Parathyroid adenoma (tissue), 2 donors: Measurements from ENCODE around the gene TMCO4.

ENCODE experiments used
- H2AFZ ChIP-seq: fragments of 300-600 bp; sonication (generic); one replicate; pipeline ENCODE4 v1.7.0; 2017; ENCODE audit warnings: antibody characterized with exemption, mild to moderate bottlenecking
- H3K27ac ChIP-seq: fragments of 300-600 bp; sonication (generic); one replicate; pipeline ENCODE4 v1.7.0; 2017
- H3K27me3 ChIP-seq: fragments of 300-600 bp; sonication (generic); one replicate; pipeline ENCODE4 v1.7.0; 2017; ENCODE audit warnings: low read length; ENCODE audit not compliant: control insufficient read depth, insufficient read depth
- H3K36me3 ChIP-seq: fragments of 300-600 bp; sonication (generic); one replicate; pipeline ENCODE4 v1.7.0; 2017; ENCODE audit warnings: low read length; ENCODE audit not compliant: control insufficient read depth, insufficient read depth
- H3K4me1 ChIP-seq: fragments of 300-600 bp; sonication (generic); one replicate; pipeline ENCODE4 v1.7.0; 2017; ENCODE audit warnings: control low read depth
- H3K4me2 ChIP-seq: fragments of 300-600 bp; sonication (generic); one replicate; pipeline ENCODE4 v1.7.0; 2017; ENCODE audit warnings: low read length
- H3K4me3 ChIP-seq: fragments of 300-600 bp; sonication (generic); one replicate; pipeline ENCODE4 v1.7.0; 2017; ENCODE audit warnings: low read depth, low read length
- H3K79me2 ChIP-seq: fragments of 300-600 bp; sonication (generic); one replicate; pipeline ENCODE4 v1.7.0; 2017; ENCODE audit warnings: control low read depth
- H3K9ac ChIP-seq: fragments of 300-600 bp; sonication (generic); one replicate; pipeline ENCODE4 v1.7.0; 2017; ENCODE audit warnings: mild to moderate bottlenecking
- H3K9me3 ChIP-seq: fragments of 300-600 bp; sonication (generic); one replicate; pipeline ENCODE4 v1.7.0; 2017; ENCODE audit warnings: low read length; ENCODE audit not compliant: control insufficient read depth
- CTCF ChIP-seq: fragments of 300-600 bp; sonication (generic); IDR thresholded peaks from one replicate; pipeline ENCODE4 v1.7.0; 2017; ENCODE audit warnings: antibody characterized with exemption, mild to moderate bottlenecking
- donor health status: primary hyperparathyroidism.

Gene TMCO4

GRCh38 chr1:19828546-19828945 lies 28.8 kb upstream of the TMCO4 start:
- no peak overlapping the region for H3K9ac ChIP-seq
- no peaks in the 10 kb centered on the region for H3K36me3 ChIP-seq
- no peak overlapping the region for H3K27ac ChIP-seq
- H3K27me3 ChIP-seq, result no peaks in the 10 kb centered on the region
- H3K4me1 ChIP-seq, result no peaks in the 10 kb centered on the region
- TF ChIP-seq CTCF, result no peak
- no peak overlapping the region for H2AFZ ChIP-seq
- no peaks in the 10 kb centered on the region for H3K79me2 ChIP-seq
- H3K4me3 ChIP-seq, result no peak overlapping the region
- H3K9me3 ChIP-seq, result no peaks in the 10 kb centered on the region
- H3K4me2 ChIP-seq, result no peak overlapping the region

- TF ChIP-seq CTCF, result no peak
- H3K9ac ChIP-seq, result no peak overlapping the region
- H3K4me2 ChIP-seq, result no peak overlapping the region
- H3K36me3 ChIP-seq, result no peaks in the 10 kb centered on the region
- no peaks in the 10 kb centered on the region for H3K79me2 ChIP-seq
- H3K27me3 ChIP-seq, result no peaks in the 10 kb centered on the region
- no peaks in the 10 kb centered on the region for H3K9me3 ChIP-seq
- no peak overlapping the region for H3K4me3 ChIP-seq
- H3K4me1 ChIP-seq, result no peaks in the 10 kb centered on the region
- H2AFZ ChIP-seq, result peak overlapping the region; percentile 28
- no peak overlapping the region for H3K27ac ChIP-seq
These were observed 25.6 kb upstream of the TMCO4 start for GRCh38 chr1:19825298-19825697.

GRCh38 chr1:19824541-19824940 lies 24.8 kb upstream of the TMCO4 start:
- H3K9ac ChIP-seq, result no peak overlapping the region
- H3K27me3 ChIP-seq, result no peaks in the 10 kb centered on the region
- H3K36me3 ChIP-seq, result no peaks in the 10 kb centered on the region
- no peak overlapping the region for H3K4me3 ChIP-seq
- H3K4me1 ChIP-seq, result no peaks in the 10 kb centered on the region
- no peak overlapping the region for H2AFZ ChIP-seq
- no peak overlapping the region for H3K4me2 ChIP-seq
- no peaks in the 10 kb centered on the region for H3K79me2 ChIP-seq
- TF ChIP-seq CTCF, result no peak
- no peaks in the 10 kb centered on the region for H3K9me3 ChIP-seq
- H3K27ac ChIP-seq, result no peak overlapping the region

GRCh38 chr1:19824036-19824435 lies 24.3 kb upstream of the TMCO4 start:
- no peak overlapping the region for H3K27ac ChIP-seq
- H3K79me2 ChIP-seq, result no peaks in the 10 kb centered on the region
- no peak for TF ChIP-seq CTCF
- H3K9ac ChIP-seq, result no peak overlapping the region
- H3K4me3 ChIP-seq, result no peak overlapping the region
- H3K4me1 ChIP-seq, result no peaks in the 10 kb centered on the region
- H3K36me3 ChIP-seq, result no peaks in the 10 kb centered on the region
- H2AFZ ChIP-seq, result no peak overlapping the region
- no peaks in the 10 kb centered on the region for H3K9me3 ChIP-seq
- no peak overlapping the region for H3K4me2 ChIP-seq
- H3K27me3 ChIP-seq, result no peaks in the 10 kb centered on the region

- H3K27ac ChIP-seq, result no peak overlapping the region
- H3K9ac ChIP-seq, result no peak overlapping the region
- no peak overlapping the region for H2AFZ ChIP-seq
- H3K36me3 ChIP-seq, result no peaks in the 10 kb centered on the region
- no peak overlapping the region for H3K4me2 ChIP-seq
- H3K4me1 ChIP-seq, result no peaks in the 10 kb centered on the region
- H3K4me3 ChIP-seq, result no peak overlapping the region
- H3K9me3 ChIP-seq, result no peaks in the 10 kb centered on the region
- no peaks in the 10 kb centered on the region for H3K79me2 ChIP-seq
- no peak for TF ChIP-seq CTCF
- no peaks in the 10 kb centered on the region for H3K27me3 ChIP-seq
These were observed 20.0 kb upstream of the TMCO4 start for GRCh38 chr1:19819701-19820100.
